Measurements from ENCODE around the gene MEP1A.

Gene MEP1A

GRCh38 chr6:46790355-46790874 lies 2.8 kb upstream of the MEP1A start:
- TF ChIP-seq POLR2A (IDR thresholded peaks at IDR 0.05; ENCODE audit: extremely low read depth, insufficient read length) (no peak), MYC (IDR thresholded peaks at IDR 0.05; ENCODE audit: low read depth, low read length) (no peak), CTCF (IDR thresholded peaks at IDR 0.05; ENCODE audit: low read depth, low read length) (no peak)
- TF ChIP-seq, protein P1, sequence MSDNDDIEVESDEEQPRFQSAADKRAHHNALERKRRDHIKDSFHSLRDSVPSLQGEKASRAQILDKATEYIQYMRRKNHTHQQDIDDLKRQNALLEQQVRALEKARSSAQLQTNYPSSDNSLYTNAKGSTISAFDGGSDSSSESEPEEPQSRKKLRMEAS (IDR thresholded peaks at IDR 0.05; ENCODE audit: low read depth, low read length) = no peak
- DNase-seq (ENCODE audit: low read depth) = no peak
- no peak overlapping the region for H3K4me3 ChIP-seq (ENCODE audit: low read depth, low read length)

GRCh38 chr6:46792635-46793034 lies 554 bp upstream of the MEP1A start:
- TF ChIP-seq MYC (IDR thresholded peaks at IDR 0.05; ENCODE audit: low read depth, low read length) = no peak
- TF ChIP-seq, protein P1 (IDR thresholded peaks at IDR 0.05; ENCODE audit: low read depth, low read length) = no peak
- no peak for TF ChIP-seq POLR2A (IDR thresholded peaks at IDR 0.05; ENCODE audit: extremely low read depth, insufficient read length)
- no peak for TF ChIP-seq CTCF (IDR thresholded peaks at IDR 0.05; ENCODE audit: low read depth, low read length)
- no peak overlapping the region for H3K4me3 ChIP-seq (ENCODE audit: low read depth, low read length)
- no peak for DNase-seq (ENCODE audit: low read depth)

GRCh38 chr6:46794068-46794467 lies 879 bp downstream of the MEP1A start:
- H3K4me3 ChIP-seq (ENCODE audit: low read depth, low read length) = no peak overlapping the region
- TF ChIP-seq MYC (IDR thresholded peaks at IDR 0.05; ENCODE audit: low read depth, low read length) (no peak), CTCF (IDR thresholded peaks at IDR 0.05; ENCODE audit: low read depth, low read length) (no peak), POLR2A (IDR thresholded peaks at IDR 0.05; ENCODE audit: extremely low read depth, insufficient read length) (no peak)
- TF ChIP-seq, protein P1 (IDR thresholded peaks at IDR 0.05; ENCODE audit: low read depth, low read length) = no peak
- DNase-seq (ENCODE audit: low read depth) = no peak

GRCh38 chr6:46795816-46796215 lies 2.6 kb downstream of the MEP1A start:
- DNase-seq (ENCODE audit: low read depth) = no peak
- TF ChIP-seq CTCF (IDR thresholded peaks at IDR 0.05; ENCODE audit: low read depth, low read length) (no peak), POLR2A (IDR thresholded peaks at IDR 0.05; ENCODE audit: extremely low read depth, insufficient read length) (no peak), MYC (IDR thresholded peaks at IDR 0.05; ENCODE audit: low read depth, low read length) (no peak)
- TF ChIP-seq, protein P1 (IDR thresholded peaks at IDR 0.05; ENCODE audit: low read depth, low read length) = no peak

GRCh38 chr6:46796848-46797580 lies 3.8 kb downstream of the MEP1A start:
- TF ChIP-seq POLR2A (IDR thresholded peaks at IDR 0.05; ENCODE audit: extremely low read depth, insufficient read length) (no peak), MYC (IDR thresholded peaks at IDR 0.05; ENCODE audit: low read depth, low read length) (no peak), CTCF (IDR thresholded peaks at IDR 0.05; ENCODE audit: low read depth, low read length) (no peak)
- TF ChIP-seq, protein P1 (IDR thresholded peaks at IDR 0.05; ENCODE audit: low read depth, low read length) = no peak
- no peak overlapping the region for H3K4me3 ChIP-seq (ENCODE audit: low read depth, low read length)
- no peak for DNase-seq (ENCODE audit: low read depth)

More at GRCh38 chr6:46795816-46796215, 2.6 kb downstream of the MEP1A start:
- H3K4me3 ChIP-seq (ENCODE audit: low read depth, low read length) = no peak overlapping the region
